ENCODE data around the gene COX17.

COX17 gene

DNA sequence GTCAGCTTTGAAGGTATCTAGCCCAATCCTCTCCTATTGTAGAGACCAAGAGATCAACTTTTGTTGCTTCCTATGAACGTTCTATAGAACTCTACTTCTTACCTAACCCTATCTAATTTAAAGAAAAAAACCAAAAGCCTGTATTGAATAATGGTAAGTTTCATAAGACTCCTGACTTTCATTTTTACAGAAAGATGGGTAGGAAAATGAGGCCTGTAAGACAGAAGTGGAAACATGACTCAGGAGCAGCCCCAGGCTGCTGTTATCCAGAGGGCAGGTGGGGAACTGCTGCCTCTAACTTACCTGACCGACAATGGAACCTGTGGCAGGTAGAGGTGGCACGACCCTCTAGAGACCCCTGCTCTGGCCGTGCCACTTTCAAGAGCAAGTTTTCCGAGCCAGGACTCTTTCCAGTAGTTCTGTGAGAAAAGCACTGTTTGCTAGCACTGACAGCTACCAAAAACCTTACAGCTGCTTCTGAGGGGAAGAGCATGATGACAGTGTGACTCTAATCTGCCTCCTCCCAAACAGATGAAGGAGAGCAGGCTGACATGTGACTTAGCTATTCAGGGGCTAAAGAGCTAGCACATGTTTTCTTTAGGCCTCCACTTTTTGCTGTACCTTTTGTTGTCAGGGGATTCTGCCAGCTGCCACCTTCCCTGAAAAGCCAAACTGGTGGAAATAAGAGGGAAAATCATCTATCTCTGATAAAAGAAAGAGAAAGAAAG, 34.3 kb downstream of the COX17 start:
- DNase-seq = no peak

DNA sequence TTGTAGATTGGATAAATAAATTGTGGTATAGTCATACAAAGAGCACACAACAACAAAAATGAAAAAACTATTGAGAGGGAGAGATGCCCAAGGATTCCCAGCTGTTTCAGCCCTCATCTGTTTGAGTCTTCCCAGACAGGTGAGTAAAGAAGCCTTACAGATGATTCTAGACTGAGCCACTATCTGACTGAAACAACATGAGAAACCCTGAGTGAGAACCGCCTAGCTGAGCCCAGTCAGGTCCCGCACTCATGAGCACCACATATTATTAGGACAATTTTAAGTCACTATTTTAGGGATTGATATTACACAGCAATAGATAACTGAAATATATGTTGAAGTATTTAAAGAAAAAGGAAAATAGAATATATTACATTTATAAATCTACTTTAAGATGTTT, 35.8 kb downstream of the COX17 start:
- DNase-seq = no peak

GRCh38 chr3:119639494-119640350, 37.5 kb downstream of the COX17 start:
- no peak for DNase-seq

- no peak for DNase-seq
Observed at GRCh38 chr3:119637679-119638477, 39.3 kb downstream of the COX17 start.

DNA sequence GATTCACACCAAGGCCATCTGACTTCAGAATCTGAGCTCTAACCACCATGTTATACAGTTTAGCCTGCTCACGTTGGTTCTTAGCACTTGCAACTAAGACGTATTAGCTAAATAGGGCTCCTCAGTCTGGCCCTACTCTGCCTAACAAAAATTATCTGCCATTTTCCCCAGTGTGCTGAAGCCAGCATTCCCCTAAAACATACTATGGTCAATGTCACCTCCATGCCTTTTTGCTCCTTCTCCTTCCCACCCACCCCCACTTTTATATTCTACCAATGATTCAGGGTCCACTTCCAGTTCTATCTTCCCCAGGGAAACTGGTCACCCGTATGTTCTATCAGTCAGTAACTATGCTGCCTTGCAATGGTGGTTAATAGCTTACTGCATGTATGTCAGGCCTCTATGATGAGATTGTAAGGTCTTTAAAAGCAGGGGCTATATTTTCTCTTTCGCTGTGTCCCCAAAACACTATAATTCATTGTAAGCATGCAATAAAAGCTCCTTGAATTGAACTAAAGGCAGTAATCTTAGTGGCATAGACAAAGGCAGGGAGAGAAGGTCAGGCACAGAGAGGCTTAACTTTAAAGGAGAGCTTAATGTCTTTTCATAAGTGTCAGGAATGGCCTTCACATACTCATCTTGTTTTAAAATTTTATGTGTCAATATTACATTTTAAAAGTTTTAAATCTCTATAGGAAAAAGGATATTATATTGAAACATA, 40.2 kb downstream of the COX17 start:
- no peak for DNase-seq

- DNase-seq = no peak
Observed at GRCh38 chr3:119636249-119636648, 41.0 kb downstream of the COX17 start.

GRCh38 chr3:119635719-119636118, 41.5 kb downstream of the COX17 start:
- no peak for DNase-seq

DNA sequence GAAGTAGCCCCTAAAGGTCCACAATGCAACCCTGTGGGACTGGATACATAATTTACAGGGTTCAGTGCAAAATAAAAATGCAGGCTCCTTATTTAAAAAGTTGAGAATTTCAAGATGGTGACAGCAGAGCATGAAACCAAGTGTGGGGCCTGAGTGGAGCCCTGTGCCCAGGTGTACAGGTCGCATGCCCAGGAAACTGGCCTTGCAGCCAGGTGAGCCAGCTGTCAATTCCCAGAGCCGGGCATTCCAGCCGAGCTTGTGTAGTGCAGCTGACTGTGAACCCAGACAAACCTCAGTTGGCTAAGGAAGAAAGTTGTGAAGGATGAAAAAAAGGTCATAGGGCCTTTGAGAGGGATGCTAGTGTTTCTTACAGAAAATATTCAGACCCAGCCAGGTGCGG, 44.4 kb downstream of the COX17 start:
- no peak for DNase-seq

DNA sequence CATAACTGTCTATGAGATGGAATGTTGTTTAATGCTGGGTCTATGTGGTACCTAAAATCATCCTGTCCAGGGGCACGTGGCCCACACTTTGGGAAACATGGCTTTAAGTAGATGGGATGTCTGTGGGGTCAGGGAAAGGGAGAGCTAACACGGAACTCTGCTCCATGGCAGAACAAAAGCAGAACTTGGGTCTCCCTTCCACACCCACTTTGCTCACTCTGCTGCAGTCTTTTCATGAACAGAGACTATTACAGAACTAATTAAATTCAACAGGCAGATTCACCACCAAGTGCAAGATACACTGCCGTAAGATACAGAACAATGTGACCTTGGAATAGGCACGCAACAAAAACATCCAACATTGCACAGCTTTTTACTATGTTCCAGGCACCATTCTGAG, 45.0 kb downstream of the COX17 start:
- no peak for DNase-seq

- DNase-seq = no peak
Observed at GRCh38 chr3:119631516-119631915, 45.7 kb downstream of the COX17 start.

DNA sequence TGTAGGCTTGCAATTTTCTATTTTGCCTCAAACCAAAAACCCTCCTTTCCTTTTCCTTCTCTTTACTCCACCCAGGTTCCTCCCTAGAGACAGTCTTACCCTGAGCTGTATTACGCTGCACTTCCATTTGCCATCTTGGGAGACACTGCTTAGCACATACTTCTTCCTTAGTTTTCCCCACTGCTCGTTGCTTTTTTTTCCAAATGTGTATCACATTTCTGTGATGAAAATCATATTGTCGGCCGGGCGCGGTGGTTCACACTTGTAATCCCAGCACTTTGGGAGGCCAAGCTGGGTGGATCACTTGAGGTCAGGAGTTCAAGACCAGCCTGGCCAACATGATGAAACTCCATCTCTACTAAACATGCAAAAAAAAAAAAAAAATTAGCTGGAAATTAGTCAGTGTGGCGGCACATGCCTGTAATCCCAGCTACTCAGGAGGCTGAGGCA, 46.3 kb downstream of the COX17 start:
- no peak for DNase-seq

DNA sequence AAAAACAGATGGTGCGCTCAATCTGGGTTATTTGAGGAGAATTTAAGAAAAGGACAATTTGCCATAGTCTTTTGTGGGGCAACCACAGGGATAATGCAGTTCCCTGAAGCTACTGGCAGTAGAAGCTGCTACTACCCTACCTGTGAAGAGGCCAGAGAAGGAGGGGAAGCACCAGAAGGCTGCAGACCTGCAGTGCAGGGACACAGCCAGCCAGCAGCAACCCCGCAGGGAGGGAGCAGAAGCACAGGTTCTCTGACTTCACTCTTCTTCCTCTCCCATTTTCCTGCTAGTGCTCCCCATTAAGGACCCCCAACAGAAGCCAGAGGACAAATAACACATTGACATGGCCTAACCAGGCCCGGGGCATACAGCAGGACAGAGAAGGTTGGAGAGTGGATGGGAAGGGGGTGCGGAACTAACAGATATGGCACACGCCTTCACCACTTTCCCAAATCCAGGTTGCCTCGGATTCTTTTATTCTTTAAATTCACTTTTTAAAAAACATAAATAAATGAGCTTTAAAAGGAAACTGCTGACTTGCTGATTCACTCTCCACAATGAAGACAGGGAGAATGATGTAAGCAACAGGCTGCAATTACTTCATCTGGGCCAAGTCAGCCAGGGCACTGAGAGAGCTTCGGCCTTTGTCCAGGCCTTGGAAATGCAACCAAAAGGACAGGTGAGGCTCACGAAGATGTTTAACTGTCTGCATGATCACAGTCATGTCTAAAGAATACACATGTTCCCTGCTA, 46.9 kb downstream of the COX17 start:
- no peak for DNase-seq

DNA sequence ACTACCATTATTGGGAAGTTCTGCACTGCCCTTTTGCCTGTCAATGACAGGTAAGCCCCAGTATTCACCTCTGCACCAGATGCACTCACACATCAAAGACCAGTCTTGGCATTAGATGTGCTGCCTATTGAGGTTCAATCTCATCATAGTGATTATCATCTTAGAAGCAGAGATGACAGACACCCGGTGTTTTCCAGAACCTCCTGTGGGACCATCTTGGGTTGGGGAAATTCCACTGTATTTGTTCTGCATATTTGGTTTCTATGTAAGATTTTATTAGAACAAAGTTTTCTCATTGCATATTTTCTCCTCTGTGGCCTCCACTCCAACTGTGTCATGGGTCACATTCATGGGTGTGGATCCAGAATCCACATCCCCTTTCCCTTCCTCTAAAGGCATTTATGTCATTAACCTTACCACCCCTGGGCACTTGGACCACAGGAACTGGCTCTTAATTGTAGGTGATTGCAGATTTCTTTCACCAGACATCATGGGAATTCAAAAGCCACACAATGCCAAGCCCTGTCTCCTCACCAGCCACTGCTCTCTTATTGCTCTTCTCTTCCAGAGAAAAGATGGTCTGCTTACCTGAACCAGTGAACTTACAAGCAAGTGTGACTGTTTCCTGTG, 48.3 kb downstream of the COX17 start:
- no peak for DNase-seq

GRCh38 chr3:119628390-119628789, 48.8 kb downstream of the COX17 start:
- no peak for DNase-seq

DNA sequence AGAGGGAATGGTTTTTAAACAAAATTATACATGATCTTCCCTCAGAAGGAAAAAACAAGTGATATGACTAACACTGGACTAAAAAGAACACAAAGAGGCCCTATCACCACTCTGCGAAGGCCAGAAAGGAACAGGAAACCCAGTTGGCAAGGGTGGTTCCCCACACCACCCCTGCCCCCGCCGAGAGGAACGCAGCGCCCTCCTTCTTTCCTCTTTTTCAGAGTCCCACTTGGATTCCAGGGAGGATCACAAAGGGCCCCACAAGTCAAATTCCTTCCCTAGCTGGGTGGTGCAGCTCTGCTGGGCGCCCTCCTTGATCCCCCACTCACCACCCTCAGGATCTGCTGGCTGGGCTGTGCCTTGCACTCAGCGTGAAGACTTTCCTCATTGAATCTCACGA, 49.7 kb downstream of the COX17 start:
- DNase-seq = no peak

DNA sequence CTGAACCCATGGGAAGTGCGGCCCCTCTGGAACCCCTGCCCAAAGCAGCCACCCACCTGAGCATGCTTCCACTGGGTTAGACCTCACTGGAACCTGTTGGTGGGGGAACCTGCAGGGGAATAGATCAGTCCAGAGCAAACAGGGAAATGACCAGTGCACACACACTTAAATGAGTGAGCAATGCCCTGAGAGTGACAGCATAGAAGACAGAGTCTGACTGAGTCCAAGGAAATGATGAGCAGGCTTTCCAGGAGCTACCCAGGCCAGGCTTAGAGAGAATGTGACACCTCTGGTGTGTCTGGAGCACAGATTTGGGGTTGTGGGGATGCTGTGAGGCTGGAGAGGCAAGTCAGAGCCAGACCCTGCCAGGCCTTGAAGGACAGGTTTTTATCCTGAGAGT, 51.0 kb downstream of the COX17 start:
- no peak for DNase-seq

DNA sequence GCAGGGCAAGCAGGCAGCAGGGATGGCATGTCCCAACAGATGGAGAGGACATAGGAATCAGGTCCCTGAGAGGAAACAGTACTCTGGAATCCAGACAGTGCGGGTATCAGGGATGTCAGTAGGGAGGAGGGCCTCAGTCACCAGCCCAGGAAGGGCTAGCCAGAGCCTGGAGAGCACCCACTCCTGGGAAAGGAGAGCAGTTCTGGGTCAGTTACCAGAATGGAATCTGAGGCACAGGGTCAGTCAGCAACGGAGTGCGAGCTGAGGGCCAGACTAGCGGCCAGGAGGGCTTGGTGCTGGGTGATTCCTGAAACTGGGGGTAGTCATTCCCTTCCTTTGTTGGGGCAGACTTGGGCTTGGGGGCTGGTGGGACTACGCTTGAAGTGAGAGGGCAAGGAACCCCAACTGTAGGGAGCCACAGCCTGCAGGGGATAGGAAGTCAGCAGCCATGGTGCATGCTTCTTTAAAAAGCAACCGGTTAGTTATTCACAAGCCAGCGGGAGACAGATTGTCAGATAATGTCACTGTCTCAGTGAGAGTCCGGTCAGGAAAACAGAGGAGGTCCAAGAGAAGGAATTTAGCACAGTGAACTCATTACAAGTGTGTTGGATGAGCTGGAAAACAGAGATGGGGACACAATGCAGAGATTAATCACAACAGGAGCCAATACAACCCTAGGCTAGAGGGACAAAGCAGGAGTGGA, 51.6 kb downstream of the COX17 start:
- no peak for DNase-seq

- DNase-seq = no peak
Observed at GRCh38 chr3:119624002-119624720, 53.0 kb downstream of the COX17 start.

DNA sequence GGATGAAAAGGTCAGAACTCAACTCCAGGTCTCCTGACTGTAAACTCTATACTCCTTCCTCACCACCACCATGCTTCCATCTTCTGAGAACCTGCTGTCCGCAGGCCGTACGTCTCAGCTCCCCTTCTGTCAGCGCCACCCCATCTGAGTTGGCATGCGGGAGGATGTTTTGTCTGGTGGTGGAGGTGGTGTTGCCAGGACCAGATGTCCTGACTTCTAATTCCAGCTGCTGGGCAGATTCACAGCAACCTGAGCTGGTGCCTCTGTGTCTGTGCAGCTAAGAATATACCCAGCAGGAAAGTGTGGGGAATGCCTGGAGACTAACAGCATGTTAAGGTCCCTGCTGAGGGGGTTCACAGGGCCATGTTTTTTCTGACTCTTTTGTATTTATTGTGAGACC, 56.3 kb downstream of the COX17 start:
- DNase-seq = no peak

Data from SHP77 (cell line).